Upper lobe of right lung (tissue), 1 donor: ENCODE measurements around the gene KIF18B. TPM values are rescaled to one million over a fixed set of nuclear protein-coding genes. Genes with fewer than 3 reads are reported as not detected.
A peak's percentile ranks its signal among the peaks of the same experiment; 100 is the strongest.

Experiments used
- ATAC-seq: fragments of 200-7000 bp; cut with Tn5 transposase; one replicate; pipeline ENCODE4 v1.9.1; 2020; ENCODE audit warnings: mild to moderate bottlenecking, moderate library complexity
- DNase-seq: peaks from one replicate; pipeline ENCODE4 v3.0.0-alpha.2; 2020
- H3K27ac ChIP-seq: fragments of 200-600 bp; one replicate; pipeline ENCODE4 v1.8.0; 2022
- H3K27me3 ChIP-seq: fragments of 200-600 bp; one replicate; pipeline ENCODE4 v1.8.0; 2022; ENCODE audit warnings: mild to moderate bottlenecking
- H3K36me3 ChIP-seq: fragments of 200-600 bp; one replicate; pipeline ENCODE4 v1.8.0; 2022
- H3K4me1 ChIP-seq: fragments of 200-600 bp; one replicate; pipeline ENCODE4 v1.8.0; 2022
- H3K4me3 ChIP-seq: fragments of 200-600 bp; one replicate; pipeline ENCODE4 v1.8.0; 2022; ENCODE audit warnings: mild to moderate bottlenecking
- H3K9me3 ChIP-seq: fragments of 200-600 bp; one replicate; pipeline ENCODE4 v1.8.0; 2022
- CTCF ChIP-seq: fragments of 200-600 bp; IDR thresholded peaks from one replicate; pipeline ENCODE4 v1.8.0; 2022; ENCODE audit warnings: antibody characterized with exemption
- intact Hi-C: fragments of 100-400 bp; cut with DNase I; formaldehyde crosslinking; loops from one replicate; pipeline ENCODE4 v1.11.0; 2022
- total RNA-seq: library from RNA; stranded (reverse); fragmentation: NEBNext Ultra II Directional; extraction: Animal tissue kit (Norgen Biotek cat#: 25700); gene quantifications from one replicate; pipeline ENCODE4 v1.2.1, GENCODE V29; 2021
- donor health status: DM: no; HTN: yes; CAD: no; lungs with severe emphysema.

The KIF18B gene
- total RNA-seq, 1 donor from 2014 or later = 0.32 TPM

GRCh38 chr17:44892250-44892649, 55.3 kb downstream of the KIF18B start:
- DNase-seq = no peak
- peaks cover 51% of the 10 kb centered on the region for H3K36me3 ChIP-seq
- ATAC-seq = no peak

GRCh38 chr17:44889003-44889402, 58.6 kb downstream of the KIF18B start:
- ATAC-seq = no peak
- no peak for DNase-seq
- Histone ChIP-seq H3K36me3 (peaks cover 61% of the 10 kb centered on the region), H3K4me1 (peaks cover 7% of the 10 kb centered on the region), H3K27me3 (no peaks in the 10 kb centered on the region), H3K4me3 (no peak overlapping the region), H3K27ac (no peak overlapping the region), H3K9me3 (no peaks in the 10 kb centered on the region)
- no peak for TF ChIP-seq CTCF
- intact Hi-C loops = no loop called here

More at GRCh38 chr17:44892250-44892649, 55.3 kb downstream of the KIF18B start:
- no peak overlapping the region for H3K27ac ChIP-seq
- H3K9me3 ChIP-seq = no peaks in the 10 kb centered on the region
- no peaks in the 10 kb centered on the region for H3K27me3 ChIP-seq
- no peak overlapping the region for H3K4me3 ChIP-seq
- peaks cover 6% of the 10 kb centered on the region for H3K4me1 ChIP-seq
- intact Hi-C loops = no loop called here
- TF ChIP-seq CTCF = no peak

GRCh38 chr17:44887971-44888954, 59.3 kb downstream of the KIF18B start:
- H3K4me1 ChIP-seq = peaks cover 7% of the 10 kb centered on the region
- intact Hi-C loops = no loop called here
- no peaks in the 10 kb centered on the region for H3K27me3 ChIP-seq
- peaks cover 61% of the 10 kb centered on the region for H3K36me3 ChIP-seq
- no peak for DNase-seq
- peak; percentile 66 for ATAC-seq
- no peak overlapping the region for H3K4me3 ChIP-seq
- no peaks in the 10 kb centered on the region for H3K9me3 ChIP-seq
- TF ChIP-seq CTCF = no peak
- no peak overlapping the region for H3K27ac ChIP-seq

GRCh38 chr17:44887016-44887415, 60.6 kb downstream of the KIF18B start:
- H3K9me3 ChIP-seq = no peaks in the 10 kb centered on the region
- no peak overlapping the region for H3K27ac ChIP-seq
- H3K27me3 ChIP-seq = no peaks in the 10 kb centered on the region
- H3K4me1 ChIP-seq = peaks cover 7% of the 10 kb centered on the region
- no peak overlapping the region for H3K4me3 ChIP-seq
- no peak for DNase-seq
- intact Hi-C loops = no loop called here
- peaks cover 61% of the 10 kb centered on the region for H3K36me3 ChIP-seq
- TF ChIP-seq CTCF = no peak
- no peak for ATAC-seq

- peaks cover 7% of the 10 kb centered on the region for H3K4me1 ChIP-seq
- DNase-seq (no peak), ATAC-seq (no peak)
- H3K36me3 ChIP-seq = peaks cover 68% of the 10 kb centered on the region
- H3K27me3 ChIP-seq = no peaks in the 10 kb centered on the region
- H3K27ac ChIP-seq = no peak overlapping the region
- H3K9me3 ChIP-seq = no peaks in the 10 kb centered on the region
- TF ChIP-seq CTCF = no peak
- intact Hi-C loops = no loop called here
- H3K4me3 ChIP-seq = no peak overlapping the region
Measured at GRCh38 chr17:44884941-44885340, 62.6 kb downstream of the KIF18B start.
